GM18951 (cell line): Measurements from ENCODE around the gene TMPRSS13.

ENCODE experiments used
- POLR2A ChIP-seq: IDR thresholded peaks from 4 replicates; pipeline ENCODE4 v1.6.1; 2011; ENCODE audit warnings: mild to moderate bottlenecking; ENCODE audit not compliant: insufficient read length, insufficient read depth; ENCODE audit errors: extremely low read depth
- in situ Hi-C: fragments of 300-500 bp; cut with MboI; formaldehyde crosslinking; loops from one replicate; pipeline ENCODE4 v1.12.0; 2022; ENCODE audit warnings: low sequenced_read_pairs, mixed read lengths, inconsistent platforms; ENCODE audit not compliant: unreplicated experiment

TMPRSS13 gene

GRCh38 chr11:117946156-117946841 lies 17.1 kb upstream of the TMPRSS13 start:
- in situ Hi-C loops = loop anchor here (5.0 kb wide), 2 partner anchors 104 to 106 kb away; no protein-coding TSS in a partner anchor
- no peak for TF ChIP-seq POLR2A

- TF ChIP-seq POLR2A = no peak
- in situ Hi-C loops = loop anchor here (5.0 kb wide), 2 partner anchors 103 to 107 kb away; no protein-coding TSS in a partner anchor
These were observed 16.0 kb upstream of the TMPRSS13 start for GRCh38 chr11:117945047-117945810.

- in situ Hi-C loops = no loop called here
These were observed 15.4 kb upstream of the TMPRSS13 start for GRCh38 chr11:117944554-117944953.

GRCh38 chr11:117941976-117942654 lies 12.9 kb upstream of the TMPRSS13 start:
- no peak for TF ChIP-seq POLR2A
- in situ Hi-C loops = no loop called here

More at GRCh38 chr11:117944554-117944953, 15.4 kb upstream of the TMPRSS13 start:
- no peak for TF ChIP-seq POLR2A

- in situ Hi-C loops = no loop called here
- no peak for TF ChIP-seq POLR2A
These were observed 12.0 kb upstream of the TMPRSS13 start for GRCh38 chr11:117941163-117941707.

GRCh38 chr11:117940736-117941135 lies 11.5 kb upstream of the TMPRSS13 start:
- TF ChIP-seq POLR2A = no peak
- in situ Hi-C loops = no loop called here

GRCh38 chr11:117936973-117937372 lies 7.8 kb upstream of the TMPRSS13 start:
- TF ChIP-seq POLR2A = no peak
- in situ Hi-C loops = no loop called here

- in situ Hi-C loops = no loop called here
- TF ChIP-seq POLR2A = no peak
These were observed 5.5 kb upstream of the TMPRSS13 start for GRCh38 chr11:117934526-117935307.

- no peak for TF ChIP-seq POLR2A
- in situ Hi-C loops = no loop called here
These were observed 4.7 kb upstream of the TMPRSS13 start for GRCh38 chr11:117933930-117934329.

GRCh38 chr11:117933475-117933874 lies 4.3 kb upstream of the TMPRSS13 start:
- no peak for TF ChIP-seq POLR2A
- in situ Hi-C loops = no loop called here

- in situ Hi-C loops = no loop called here
- no peak for TF ChIP-seq POLR2A
These were observed 3.7 kb upstream of the TMPRSS13 start for GRCh38 chr11:117932947-117933346.

- no peak for TF ChIP-seq POLR2A
- in situ Hi-C loops = no loop called here
These were observed 3.2 kb upstream of the TMPRSS13 start for GRCh38 chr11:117932426-117932825.
